HG03045 (cell line): ENCODE results near the gene MAN1A1.
"Not testable (repeated sequence)": the region's sequence is repeated elsewhere in the genome, so short reads cannot be mapped to it uniquely, and the experiment has no call there.

Source experiments
- ATAC-seq: cut with Tn5 transposase; IDR thresholded peaks from one replicate; pipeline ENCODE4 v1.9.1; 2021; ENCODE audit warnings: mild to moderate bottlenecking, moderate library complexity; ENCODE audit not compliant: unreplicated experiment

The MAN1A1 gene

DNA sequence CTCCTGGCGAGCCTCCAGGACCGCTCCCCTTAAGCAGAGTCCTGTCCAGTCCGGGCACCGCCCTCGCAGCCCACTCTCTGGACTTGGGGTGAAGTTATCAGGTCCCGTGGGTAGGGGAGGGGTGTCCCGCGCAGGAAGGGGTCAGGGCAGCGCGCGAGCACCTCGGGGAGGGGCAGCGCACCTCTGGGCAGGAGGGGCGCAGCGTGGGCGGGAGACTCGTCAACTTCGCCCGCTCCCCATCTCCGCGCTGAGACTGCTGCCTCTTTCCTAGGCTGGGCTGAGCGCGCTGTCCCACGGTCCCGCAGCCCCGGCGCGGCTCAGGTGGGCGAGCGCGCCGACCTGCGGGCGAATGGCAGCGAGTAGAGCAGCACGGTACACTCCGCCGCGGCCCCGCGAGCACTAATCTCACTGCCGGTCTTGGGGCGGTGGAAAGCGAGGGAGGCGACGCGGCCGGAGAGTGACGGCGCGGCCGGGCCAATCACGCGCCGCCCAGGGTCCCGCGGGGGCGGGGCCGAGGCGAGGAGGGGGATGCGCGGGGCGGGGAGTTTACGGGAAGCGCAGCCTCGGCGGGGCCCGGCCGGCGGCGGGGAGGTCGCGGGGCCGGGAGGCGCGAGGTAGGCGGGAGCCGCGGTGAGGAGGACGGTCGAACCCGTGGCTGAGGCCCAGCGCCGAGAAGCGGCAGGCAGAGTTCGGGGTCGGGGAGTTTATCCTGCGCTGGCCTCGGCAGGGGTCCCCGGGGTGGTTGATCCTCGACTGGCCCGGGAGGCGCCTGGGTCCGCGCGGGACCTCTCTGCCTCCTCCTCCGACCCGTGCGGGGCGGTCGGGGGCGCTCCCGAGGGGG is at the start of gene MAN1A1:
TSS of gene MAN1A1 (minus strand) at position 401 of the 841 bp plus-strand sequence. CDS start 696 bp downstream, outside the sequence.
- peak; percentile 79 for ATAC-seq

GRCh38 chr6:119395192-119395591 is 45.6 kb upstream of the MAN1A1 start:
- ATAC-seq: no peak

DNA sequence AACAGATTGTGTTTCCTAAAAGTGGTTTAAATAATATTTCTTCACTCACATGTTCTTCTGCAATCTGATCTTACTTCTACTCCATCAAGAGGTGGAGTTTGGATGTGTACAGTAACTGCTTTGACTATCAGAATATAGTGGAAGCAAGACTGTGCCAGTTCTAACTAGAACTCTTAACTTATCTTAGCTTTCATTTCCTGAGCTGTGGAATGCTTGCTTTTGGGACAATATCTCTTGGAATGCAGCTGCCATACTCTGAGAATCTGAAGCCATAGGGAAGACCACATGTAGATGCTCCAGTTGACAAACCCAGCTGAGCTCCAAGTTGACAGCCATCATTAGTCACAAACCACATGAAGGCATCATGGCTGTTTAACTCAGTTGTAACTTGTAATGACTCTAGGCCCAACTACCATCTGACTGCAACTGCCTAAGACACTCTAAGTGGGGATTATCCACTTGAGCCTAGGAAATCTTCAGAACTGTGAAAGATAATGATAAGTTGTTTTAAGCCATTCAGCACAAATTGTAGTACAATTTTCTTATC is 40.8 kb upstream of the MAN1A1 start:
- ATAC-seq: no peak

GRCh38 chr6:119385994-119386393 is 36.4 kb upstream of the MAN1A1 start:
- no peak for ATAC-seq

DNA sequence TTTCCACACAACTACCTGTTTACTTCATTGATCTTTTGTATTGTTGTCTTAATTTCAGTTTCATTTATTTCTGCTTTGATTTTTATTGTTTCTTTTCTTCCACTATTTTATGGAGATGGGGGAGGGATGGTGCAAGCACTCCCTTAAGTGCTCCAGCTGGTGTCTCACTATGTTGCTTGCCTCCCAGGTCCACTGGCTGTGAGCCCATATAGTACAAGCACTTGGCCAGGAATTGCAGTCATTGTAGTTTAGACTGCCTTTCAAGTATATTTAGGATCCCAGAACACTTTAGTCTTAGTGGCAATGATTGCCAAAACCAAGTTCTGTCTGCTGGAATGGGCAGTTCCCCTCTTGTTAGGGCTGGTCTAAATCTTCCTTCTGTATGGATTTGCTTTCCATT is 34.9 kb upstream of the MAN1A1 start:
- no peak for ATAC-seq

- no peak for ATAC-seq
Measured at GRCh38 chr6:119379809-119380208, 30.2 kb upstream of the MAN1A1 start.

- not testable (repeated sequence) for ATAC-seq
Measured at GRCh38 chr6:119377043-119377442, 27.5 kb upstream of the MAN1A1 start.

DNA sequence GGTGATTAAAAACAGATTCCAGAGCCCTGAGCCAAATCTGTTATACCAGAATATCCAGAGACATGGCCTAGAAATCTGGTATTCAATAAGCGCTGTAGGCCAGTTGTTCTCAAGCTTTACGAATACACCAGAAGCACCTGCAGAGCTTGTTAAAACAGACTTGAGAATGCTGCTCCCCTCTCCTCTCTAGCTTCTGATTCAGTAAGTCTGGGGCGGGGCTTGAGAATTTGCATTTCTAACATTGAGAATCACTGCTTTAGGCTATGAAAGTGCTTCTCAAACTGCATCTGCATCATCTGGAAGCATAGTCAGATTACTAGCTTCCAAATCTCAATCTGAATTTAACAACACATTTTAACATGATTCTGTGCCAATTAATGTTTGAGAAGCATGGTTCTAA is 20.5 kb upstream of the MAN1A1 start:
- ATAC-seq: no peak

DNA sequence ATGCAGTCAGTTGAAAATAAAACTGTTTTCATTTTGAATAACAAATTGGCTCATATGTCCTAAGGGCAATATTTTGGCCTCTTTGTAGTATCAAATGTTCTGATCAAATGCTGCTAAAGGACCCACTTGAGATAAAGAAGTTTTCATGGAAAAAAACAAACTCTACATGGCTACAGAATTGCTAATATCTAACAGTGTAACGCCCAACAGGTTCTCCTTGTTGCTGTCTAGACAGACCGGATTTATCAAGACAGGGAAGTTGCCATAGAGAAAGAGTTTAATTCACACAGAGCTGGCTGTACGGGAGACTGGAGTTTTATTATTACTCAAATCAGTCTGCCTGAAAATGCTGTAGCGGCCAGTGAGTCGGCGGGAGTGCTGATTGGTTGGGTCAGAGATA is 19.4 kb upstream of the MAN1A1 start:
- no peak for ATAC-seq

DNA sequence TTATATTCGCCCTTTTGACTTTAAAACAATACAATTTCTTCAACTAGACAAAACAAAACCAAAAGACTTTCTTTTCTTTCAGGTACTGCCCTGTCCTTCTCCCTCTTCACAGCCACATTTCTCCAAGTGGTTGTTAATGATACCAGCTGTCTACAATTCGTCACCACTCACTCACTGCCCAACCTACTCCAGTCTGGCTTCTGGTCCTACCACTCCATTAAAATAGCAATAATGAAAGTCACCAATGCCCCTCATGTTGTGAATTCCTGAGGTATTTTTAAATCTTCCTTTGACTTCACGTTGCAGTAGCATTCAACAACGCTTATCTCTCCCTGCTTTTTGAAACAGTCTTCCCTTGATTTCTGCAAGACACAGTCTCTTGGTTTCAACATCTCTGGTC is 11.6 kb upstream of the MAN1A1 start:
- no peak for ATAC-seq

GRCh38 chr6:119360262-119360915 is 10.8 kb upstream of the MAN1A1 start:
- no peak for ATAC-seq

DNA sequence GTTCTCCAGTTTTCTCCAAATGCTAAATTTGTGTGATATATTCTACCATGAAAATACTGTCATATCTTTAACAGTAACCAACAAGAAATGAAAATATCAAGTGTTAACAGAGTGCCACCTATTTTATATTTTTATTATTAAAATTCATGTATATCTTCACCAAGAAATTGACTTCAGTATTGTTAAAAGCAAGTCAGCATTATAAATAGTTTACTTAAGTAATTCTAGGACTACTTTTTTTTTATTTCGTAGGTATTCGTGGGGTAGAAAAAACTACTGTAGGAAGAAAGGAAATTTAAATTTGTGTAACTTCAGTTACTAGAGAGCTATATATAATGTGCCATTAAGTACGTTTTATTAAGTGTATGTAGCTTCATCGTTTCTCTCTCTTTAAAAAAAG is 6.3 kb upstream of the MAN1A1 start:
- ATAC-seq: no peak

GRCh38 chr6:119355157-119355556 is 5.6 kb upstream of the MAN1A1 start:
- no peak for ATAC-seq

DNA sequence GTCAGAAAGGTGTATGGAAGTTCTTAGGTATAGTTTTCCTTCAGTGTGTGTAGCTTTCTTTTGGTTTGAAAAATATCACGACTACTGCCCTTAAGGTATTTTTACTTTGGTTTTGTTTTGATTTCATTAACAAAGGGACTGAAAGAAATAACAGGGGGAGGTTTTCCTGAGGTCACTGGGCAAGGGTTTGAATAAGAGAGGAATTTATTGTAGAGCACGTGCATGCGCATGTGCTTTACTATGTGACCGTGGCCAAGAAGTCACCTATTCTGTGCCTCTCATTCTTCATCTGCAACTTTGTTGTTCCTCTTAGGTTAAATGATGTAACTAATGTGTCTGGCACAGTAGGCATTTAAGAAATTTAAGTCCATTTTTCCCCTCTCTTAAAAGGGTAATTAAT is 4.1 kb upstream of the MAN1A1 start:
- no peak for ATAC-seq

DNA sequence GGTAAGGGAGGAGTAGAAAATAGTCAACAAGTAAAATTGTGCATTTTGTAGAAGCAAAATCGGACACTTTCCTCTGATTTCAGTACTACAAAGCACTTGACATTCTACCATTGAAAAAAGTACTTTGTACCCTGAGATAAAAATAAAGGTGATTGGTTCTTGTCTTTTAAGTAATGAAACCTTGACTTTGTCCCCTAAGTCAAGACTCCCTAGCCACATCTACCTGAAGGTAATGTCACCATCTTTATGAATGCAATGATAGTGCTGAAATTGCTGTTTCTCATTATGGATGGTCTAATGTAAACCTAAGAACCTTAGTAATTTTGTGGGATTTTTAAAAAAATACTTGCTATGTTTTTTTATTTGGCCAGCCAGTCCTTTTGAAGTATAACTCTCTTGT is 2.4 kb upstream of the MAN1A1 start:
- no peak for ATAC-seq

GRCh38 chr6:119350952-119351372 is 1.4 kb upstream of the MAN1A1 start:
- no peak for ATAC-seq

DNA sequence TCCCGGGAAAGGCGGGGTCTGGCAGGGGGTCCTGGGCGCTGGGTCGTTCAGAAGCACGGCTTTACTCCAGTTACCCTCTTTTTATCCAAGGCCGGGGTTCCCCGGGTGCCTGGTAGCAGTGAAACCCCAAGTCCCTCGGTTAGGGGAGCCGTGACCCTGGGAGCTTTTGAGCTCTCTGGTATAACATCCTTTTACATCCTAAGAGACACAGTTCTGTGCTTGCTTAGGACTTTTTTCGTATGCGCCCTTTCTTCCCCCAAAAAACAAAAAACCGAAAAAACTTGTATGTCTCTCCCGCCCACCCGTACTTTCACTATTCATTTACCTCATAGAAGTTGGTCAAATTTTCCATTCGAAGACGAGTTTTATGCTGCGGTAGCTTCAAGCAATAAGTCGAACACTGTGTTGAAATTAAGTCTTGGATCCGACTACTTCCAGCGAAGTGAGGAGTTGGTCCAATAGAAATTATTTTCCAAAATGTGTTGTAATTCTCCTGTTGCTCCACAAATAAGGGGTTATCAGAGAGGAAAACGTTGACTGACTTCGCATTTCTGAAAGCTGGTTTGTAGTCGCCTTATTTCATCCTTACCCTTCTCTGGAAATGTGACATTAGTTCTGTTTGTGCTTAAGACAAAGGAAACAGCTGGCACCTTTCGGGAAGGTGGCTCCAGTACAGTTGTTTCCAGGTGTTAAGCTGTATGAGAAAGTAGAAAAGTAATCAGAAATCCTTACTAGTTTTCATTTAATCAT is 816 bp upstream of the MAN1A1 start:
- peak; percentile 10 for ATAC-seq

DNA sequence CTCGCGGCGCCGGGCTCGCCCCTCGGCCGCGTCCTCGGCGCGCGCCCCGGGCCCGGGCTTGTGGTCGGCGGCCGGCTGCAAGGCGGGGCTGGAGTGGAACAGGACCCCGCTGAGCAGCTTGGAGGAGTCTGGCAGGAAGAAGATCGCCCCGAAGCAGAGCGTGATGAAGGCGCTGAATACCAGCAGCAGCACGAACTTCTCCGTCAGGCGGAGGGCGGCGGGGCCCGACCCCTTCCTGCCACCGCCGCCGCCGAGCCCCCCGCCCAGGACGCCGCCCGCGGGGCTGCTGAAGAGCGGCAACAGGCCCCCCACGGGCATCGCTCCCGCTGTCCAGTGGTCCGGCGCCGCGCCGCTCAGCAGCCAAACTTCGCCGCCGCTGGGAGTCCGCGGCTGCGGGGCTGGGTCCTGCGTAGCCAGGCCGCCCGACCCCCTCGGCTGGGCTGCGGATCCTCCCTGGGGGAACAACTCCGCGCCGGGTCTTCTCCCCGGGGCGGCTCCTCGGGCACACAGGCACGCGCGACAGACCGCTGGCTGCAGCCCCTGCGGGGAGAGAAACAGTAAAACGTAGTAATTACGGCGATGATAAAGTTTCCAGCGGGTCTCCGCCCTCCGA is 707 bp downstream of the MAN1A1 start:
- ATAC-seq: peak; percentile 4

- peak; percentile 24 for ATAC-seq
Measured at GRCh38 chr6:119348096-119348747, 1.3 kb downstream of the MAN1A1 start.

DNA sequence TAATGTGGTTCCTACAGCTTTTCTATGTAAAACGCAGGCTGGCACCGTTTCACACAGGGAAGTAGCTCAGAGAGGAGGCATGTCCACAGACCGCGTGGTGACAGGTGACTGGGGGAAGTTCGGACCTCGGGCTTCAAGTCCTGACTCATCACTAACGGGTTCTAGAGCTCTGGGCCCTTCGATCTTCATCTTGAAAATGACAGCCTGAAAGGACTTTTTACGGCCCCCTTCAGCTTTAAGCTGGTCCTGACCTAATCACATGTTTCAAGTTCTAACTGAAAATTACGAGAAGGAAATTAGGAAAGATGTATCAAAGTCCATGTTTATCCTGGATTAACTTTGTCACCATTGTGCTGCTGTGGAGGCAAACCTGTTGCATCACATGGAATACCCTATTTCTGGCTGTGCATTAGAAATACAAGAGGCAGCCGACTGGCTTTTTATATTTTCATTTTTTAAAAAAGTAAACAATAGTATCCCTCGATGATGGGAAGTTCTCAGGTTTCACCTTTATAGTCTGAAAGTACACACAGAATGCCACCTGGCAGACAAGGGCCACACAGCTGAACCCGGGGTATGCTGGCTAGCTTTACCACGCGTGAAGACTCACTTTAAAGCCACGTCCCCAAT is 2.0 kb downstream of the MAN1A1 start:
- ATAC-seq: peak; percentile 20
